CD4-positive, alpha-beta T cell (primary cell): Measurements from ENCODE around the gene CETP. TPM values are rescaled to one million over a fixed set of nuclear protein-coding genes. Genes with fewer than 3 reads are reported as not detected.

Experiments
- ATAC-seq: fragments of 200-7000 bp; cut with Tn5 transposase; one replicate; pipeline ENCODE4 v1.10.0; 2022; ENCODE audit warnings: mild to moderate bottlenecking; ENCODE audit not compliant: poor library complexity
- CTCF ChIA-PET: fragments of 350-600 bp; sonication (Branson Sonifier 250); formaldehyde crosslinking; loops from one replicate; lab custom pipeline; 2021; ENCODE audit warnings: antibody characterized with exemption, inconsistent platforms; lab: Charles Lee
- POLR2A ChIA-PET: fragments of 350-600 bp; sonication (Branson Sonifier 250); formaldehyde crosslinking; loops from one replicate; lab custom pipeline; 2021; ENCODE audit warnings: antibody characterized with exemption, inconsistent platforms; lab: Charles Lee
- DNase-seq, 14 experiments: peaks; one replicate each; pipeline ENCODE4 v3.0.0-alpha.2; 2013 to 2020; ENCODE audit warnings: mixed read lengths in 2 of 14
- H3K27ac ChIP-seq, 2 donors: one replicate each; pipeline versions ENCODE4 v1.5.1 to v1.7.0; 2013; ENCODE audit warnings: low read length in 2 of 2, low read depth in 1 of 2, mild to moderate bottlenecking in 1 of 2
- H3K27me3 ChIP-seq, 2 experiments: 1 replicate in 1 of 2; 2 replicates in 1 of 2; pipeline versions ENCODE4 v1.6.1 to v1.7.0; 2013; ENCODE audit warnings: low read length in 2 of 2, control low read depth in 1 of 2, mild to moderate bottlenecking in 1 of 2, moderate library complexity in 1 of 2; ENCODE audit not compliant: insufficient read depth in 2 of 2, control insufficient read depth in 1 of 2
- H3K36me3 ChIP-seq: one replicate; pipeline ENCODE4 v1.6.1; 2013; ENCODE audit warnings: low read length, control low read depth; ENCODE audit not compliant: insufficient read depth
- H3K4me1 ChIP-seq: one replicate; pipeline ENCODE4 v1.6.1; 2013; ENCODE audit warnings: low read length, control low read depth; ENCODE audit not compliant: insufficient read depth
- H3K4me3 ChIP-seq: one replicate; pipeline ENCODE4 v1.5.1; 2013; ENCODE audit warnings: mild to moderate bottlenecking, low read length, moderate library complexity
- H3K9me3 ChIP-seq, 2 experiments: 1 replicate in 1 of 2; 2 replicates in 1 of 2; pipeline versions ENCODE4 v1.6.1 to v1.7.0; 2013; ENCODE audit warnings: low read length in 2 of 2, mild to moderate bottlenecking in 2 of 2, control low read depth in 1 of 2, moderate library complexity in 1 of 2; ENCODE audit not compliant: control insufficient read depth in 1 of 2, insufficient read depth in 1 of 2
- H3K27ac Mint-ChIP-seq: one replicate; pipeline ENCODE4 v1.8.0; 2020; ENCODE audit warnings: mixed read lengths
- H3K27me3 Mint-ChIP-seq: one replicate; pipeline ENCODE4 v1.8.0; 2021; ENCODE audit warnings: mixed read lengths
- H3K36me3 Mint-ChIP-seq: one replicate; pipeline ENCODE4 v1.8.0; 2021; ENCODE audit warnings: low read depth, mixed read lengths
- H3K4me1 Mint-ChIP-seq: one replicate; pipeline ENCODE4 v1.8.0; 2021; ENCODE audit warnings: low read depth, mixed read lengths
- H3K4me3 Mint-ChIP-seq: one replicate; pipeline ENCODE4 v1.8.0; 2020; ENCODE audit warnings: mild to moderate bottlenecking, mixed read lengths
- H3K9me3 Mint-ChIP-seq: one replicate; pipeline ENCODE4 v1.8.0; 2020; ENCODE audit warnings: mixed read lengths
- CTCF ChIP-seq: fragments of 200-600 bp; IDR thresholded peaks from one replicate; pipeline ENCODE4 v1.8.0; 2022; ENCODE audit warnings: antibody characterized with exemption, mild to moderate bottlenecking
- intact Hi-C, 2 experiments: fragments of 100-400 bp; cut with DNase I in 1 of 2; cut with micrococcal nuclease in 1 of 2; formaldehyde crosslinking; loops; one replicate each; pipeline versions ENCODE4 v1.15.1 to v1.9.0; 2023 to 2025; cut with DNase I, micrococcal nuclease
- total RNA-seq, 174 experiments: library from RNA in 2 of 174; stranded (reverse) in 2 of 174; gene quantifications; one replicate each; pipeline ENCODE4 v1.2.3 and lab custom pipeline; 2021 to 2026

The CETP gene
- total RNA-seq, 2 experiments from 2014 or later = not detected

DNA sequence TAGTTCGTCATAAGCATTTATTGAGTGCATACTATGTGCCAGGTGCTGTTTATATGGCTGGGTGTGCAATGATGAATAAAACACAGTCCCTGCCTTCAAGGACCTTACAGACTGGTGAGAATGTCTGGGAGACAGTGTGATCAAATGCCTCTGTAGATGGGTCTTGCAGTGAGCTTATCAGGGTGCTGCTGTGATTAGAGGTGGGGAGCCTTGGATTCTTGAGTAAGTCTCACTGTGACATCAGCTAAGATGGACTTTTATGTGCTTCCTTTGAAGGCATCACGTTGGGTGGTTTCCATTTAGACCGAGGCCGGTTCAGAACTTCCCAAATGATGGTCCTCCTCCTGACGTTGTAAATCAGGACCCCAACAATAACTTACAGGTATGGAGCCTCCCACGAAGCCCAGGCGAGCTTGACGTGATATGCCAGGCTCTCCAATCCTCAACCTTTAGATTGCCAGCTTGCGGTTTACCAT is 19.9 kb upstream of the CETP start:
- H3K4me1 ChIP-seq = peaks cover 22% of the 10 kb centered on the region
- H3K27me3 Mint-ChIP-seq = no peaks in the 10 kb centered on the region
- H3K27ac ChIP-seq = no peak overlapping the region
- no peaks in the 10 kb centered on the region for H3K27me3 ChIP-seq
- intact Hi-C loops = no loop called here
- H3K36me3 ChIP-seq = peaks cover 87% of the 10 kb centered on the region
- no peak overlapping the region for H3K4me3 ChIP-seq
- H3K9me3 Mint-ChIP-seq = no peaks in the 10 kb centered on the region
- TF ChIP-seq CTCF = no peak
- no peaks in the 10 kb centered on the region for H3K9me3 ChIP-seq
- peaks cover 83% of the 10 kb centered on the region for H3K36me3 Mint-ChIP-seq
- H3K4me1 Mint-ChIP-seq = peaks cover 30% of the 10 kb centered on the region
- H3K27ac Mint-ChIP-seq = no peak overlapping the region
- no peak overlapping the region for H3K4me3 Mint-ChIP-seq
- ChIA-PET CTCF (no interaction called here), POLR2A (interaction anchor here (0.9 to 7.5 kb wide), 3 partner anchors 8 to 99 kb away, joined by 3 to 51 read pairs (median 3); partner anchors contain the start of gene HERPUD1)
- DNase-seq (no peak), ATAC-seq (no peak)

DNA sequence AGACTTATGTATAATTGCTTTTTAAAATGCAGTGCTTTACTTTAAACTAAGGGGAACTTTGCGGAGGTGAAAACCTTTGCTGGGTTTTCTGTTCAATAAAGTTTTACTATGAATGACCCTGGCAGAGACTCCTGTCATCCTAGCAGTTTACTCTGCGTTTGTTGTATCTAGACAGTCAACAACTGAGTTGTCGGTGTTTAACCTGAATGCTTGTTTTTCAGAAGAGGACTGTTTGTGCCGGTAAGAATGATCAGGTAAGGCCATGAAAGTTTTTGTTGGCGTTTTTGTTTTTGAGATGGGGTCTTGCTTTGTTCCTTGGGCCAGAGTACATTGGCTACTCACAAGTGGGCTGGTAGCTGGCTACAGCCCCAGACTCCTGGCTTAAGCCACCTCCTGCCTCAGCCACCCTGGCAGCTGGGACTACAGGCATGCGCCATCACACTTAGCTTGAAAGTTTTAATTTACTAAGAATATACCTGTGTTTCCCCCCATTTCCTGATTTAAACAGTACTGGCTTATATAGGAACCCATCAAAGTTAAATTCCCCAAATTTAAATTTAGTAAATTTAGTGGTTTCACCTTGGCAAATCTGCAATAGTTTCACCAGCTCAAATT is 17.9 kb upstream of the CETP start:
- ChIA-PET CTCF (no interaction called here), POLR2A (interaction anchor here (7.5 kb wide), 1 partner anchor 11 kb away, joined by 51 read pairs; the partner anchor contains the start of gene HERPUD1)
- ATAC-seq = no peak
- H3K9me3 Mint-ChIP-seq = no peaks in the 10 kb centered on the region
- intact Hi-C loops = no loop called here
- Histone ChIP-seq H3K27ac (no peak overlapping the region), H3K36me3 (peaks cover 76% of the 10 kb centered on the region), H3K4me3 (no peak overlapping the region), H3K27me3 (no peaks in the 10 kb centered on the region), H3K9me3 (no peaks in the 10 kb centered on the region), H3K4me1 (peaks cover 13% of the 10 kb centered on the region)
- H3K4me1 Mint-ChIP-seq = peaks cover 12% of the 10 kb centered on the region
- DNase-seq = no peak
- TF ChIP-seq CTCF = no peak
- H3K4me3 Mint-ChIP-seq = no peak overlapping the region
- H3K36me3 Mint-ChIP-seq = peaks cover 64% of the 10 kb centered on the region
- H3K27ac Mint-ChIP-seq = no peak overlapping the region
- no peaks in the 10 kb centered on the region for H3K27me3 Mint-ChIP-seq

- intact Hi-C loops = no loop called here
- Mint-ChIP-seq H3K27ac (peak overlapping the region; percentile 10), H3K4me3 (no peak overlapping the region), H3K9me3 (no peaks in the 10 kb centered on the region), H3K27me3 (no peaks in the 10 kb centered on the region), H3K36me3 (peaks cover 51% of the 10 kb centered on the region), H3K4me1 (no peaks in the 10 kb centered on the region)
- Histone ChIP-seq H3K4me3 (no peak overlapping the region), H3K36me3 (peaks cover 62% of the 10 kb centered on the region), H3K27ac (no peak overlapping the region), H3K9me3 (no peaks in the 10 kb centered on the region), H3K27me3 (no peaks in the 10 kb centered on the region), H3K4me1 (peaks cover 3% of the 10 kb centered on the region)
- peak; percentile 13 for ATAC-seq
- TF ChIP-seq CTCF = no peak
- DNase-seq = no peak
- POLR2A ChIA-PET = interaction anchor here (7.5 kb wide), 1 partner anchor 12 kb away, joined by 51 read pairs; the partner anchor contains the start of gene HERPUD1
- CTCF ChIA-PET = no interaction called here
Measured at GRCh38 chr16:56944954-56945839, 16.6 kb upstream of the CETP start.
